Measurements from ENCODE around the gene ST6GALNAC1. TPM values are rescaled to one million over a fixed set of nuclear protein-coding genes. Genes with fewer than 3 reads are reported as not detected.

The ST6GALNAC1 gene
- total RNA-seq: 0.79 and 1.3 TPM in 2 replicates

GRCh38 chr17:76643553-76644148 lies at the start of gene ST6GALNAC1:
Gene ST6GALNAC1, minus strand, starts transcription at chr17:76643757. Its CDS starts 119 bp downstream, at chr17:76643638.

GRCh38 chr17:76585649-76586593 lies 57.6 kb downstream of the ST6GALNAC1 start, which contains the start of gene ST6GALNAC2:
Gene ST6GALNAC2, minus strand, starts transcription at chr17:76585860. Its CDS starts 52 bp downstream, at chr17:76585808.

Small RNA genes within 50 kb of the gene (small RNA-seq; reads per million reads assigned to genes)
- not detected for gene AC015802.2
- gene RNU6-227P: 0.17 reads per million

Other genes with a start within 250 kb of the ST6GALNAC1 start
- 11.2 and 17.3 TPM in 2 replicates for gene UBE2O, start 190.6 kb downstream of the ST6GALNAC1 start, total RNA-seq
- 0.79 TPM in 1 of 2 replicates, not detected in the other for gene AANAT, start 176.2 kb downstream of the ST6GALNAC1 start, total RNA-seq
- 11.0 and 15.8 TPM in 2 replicates for gene RHBDF2, start 142.3 kb downstream of the ST6GALNAC1 start, total RNA-seq
- 1.2 and 2.0 TPM in 2 replicates for gene CYGB, start 106.0 kb downstream of the ST6GALNAC1 start, total RNA-seq
- gene PRCD, start 103.7 kb downstream of the ST6GALNAC1 start, total RNA-seq: 0.43 TPM in 1 of 2 replicates, not detected in the other
- 8.6 and 20.8 TPM in 2 replicates for gene ST6GALNAC2, start 57.9 kb downstream of the ST6GALNAC1 start, total RNA-seq
- gene MXRA7, start 67.2 kb upstream of the ST6GALNAC1 start, total RNA-seq: 263 and 346 TPM in 2 replicates
- gene JMJD6, start 82.8 kb upstream of the ST6GALNAC1 start, total RNA-seq: 11.4 and 11.5 TPM in 2 replicates
- gene METTL23, start 83.1 kb upstream of the ST6GALNAC1 start, total RNA-seq: 17.9 and 23.2 TPM in 2 replicates
- gene SRSF2, start 93.6 kb upstream of the ST6GALNAC1 start, total RNA-seq: 94.6 and 210 TPM in 2 replicates
- 46.2 and 49.5 TPM in 2 replicates for gene MFSD11, start 94.4 kb upstream of the ST6GALNAC1 start, total RNA-seq
- 2.0 and 2.1 TPM in 2 replicates for gene MGAT5B, start 224.6 kb upstream of the ST6GALNAC1 start, total RNA-seq

Measured in placental epithelial cell (primary cell).